ENCODE data around the gene SERGEF.

GRCh38 chr11:18000760-18001159, 12.1 kb downstream of the SERGEF start:
- TF ChIP-seq CTCF (IDR thresholded peaks at IDR 0.05; ENCODE audit: low read length), result no peak
- TF ChIP-seq EZH2 (optimal IDR thresholded peaks at IDR 0.05; ENCODE audit: low read depth, low read length), result no peak
- no peak for TF ChIP-seq EZH2phosphoT487 (IDR thresholded peaks at IDR 0.05; ENCODE audit: low read length)
